ENCODE data around the gene ZBED4. TPM values are rescaled to one million over a fixed set of nuclear protein-coding genes. Genes with fewer than 3 reads are reported as not detected.

The ZBED4 gene
- total and polyA plus RNA-seq, 2 experiments from 2014 or later, result 8.5 to 31.9 TPM

DNA sequence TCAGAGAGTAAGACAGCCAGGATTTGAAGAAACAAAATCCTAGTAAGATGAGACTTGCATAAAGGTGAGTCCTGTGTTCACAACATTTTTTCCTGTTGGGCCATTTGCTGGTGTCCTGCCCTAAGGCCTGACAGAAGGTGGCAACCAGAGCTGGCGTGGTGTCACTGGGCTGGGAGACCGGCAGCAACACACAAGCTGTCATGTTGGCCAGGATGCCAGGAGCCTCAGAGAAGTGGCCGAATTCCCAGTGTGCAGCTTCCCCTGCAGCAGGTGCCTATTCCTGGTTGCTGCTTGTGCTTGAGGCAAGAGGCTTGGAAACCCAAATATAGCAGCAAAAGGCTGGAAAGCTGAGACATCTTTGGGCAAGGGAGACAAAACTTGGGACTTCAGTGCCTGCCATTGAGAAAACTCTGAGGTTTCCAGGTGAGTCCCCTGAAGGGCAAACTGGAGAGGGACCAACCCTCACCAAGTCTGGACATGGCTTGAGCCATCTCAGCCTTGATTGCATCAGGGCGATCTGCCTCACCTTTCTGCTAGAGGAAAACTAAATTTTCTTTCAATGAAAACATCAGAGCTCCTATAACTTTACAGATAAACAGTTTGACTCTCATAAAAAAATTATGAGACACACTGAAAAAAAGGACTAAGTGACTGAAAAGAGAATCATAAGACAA, 38.7 kb downstream of the ZBED4 start:
- Histone ChIP-seq H3K27me3 (ENCODE audit: insufficient read depth) (no peaks in the 10 kb centered on the region), H3F3A (replicated peaks; ENCODE audit: low read depth) (no peaks in the 10 kb centered on the region), H3K4me2 (no peak overlapping the region), H3K9me2 (ENCODE audit: insufficient read depth) (0 out of 2 replicates have a peak, but pooled peaks cover 4% of the 10 kb centered on the region), H2AFZ (no peak overlapping the region), H3K4me1 (ENCODE audit: insufficient read depth) (no peaks in the 10 kb centered on the region), H4K20me1 (replicated peaks; ENCODE audit: insufficient read depth) (no peaks in the 10 kb centered on the region; the same call in 1 of the 2 replicates), H3K27ac (ENCODE audit: low read depth) (no peak overlapping the region), H3K36me3 (ENCODE audit: insufficient read depth) (peaks cover 4% of the 10 kb centered on the region), H3K4me3 (no peak overlapping the region), H3K79me2 (replicated peaks; ENCODE audit: insufficient read depth) (0 out of 2 replicates have a peak, but pooled peaks cover 9% of the 10 kb centered on the region)
- DNase-seq (ENCODE audit: low spot score), result no peak
- ATAC-seq, result no peak
- H3K4me1 Mint-ChIP-seq, result no peaks in the 10 kb centered on the region
- H3K36me3 Mint-ChIP-seq (ENCODE audit: low read depth), result peaks cover 80% of the 10 kb centered on the region
- H3K4me3 Mint-ChIP-seq, result no peak overlapping the region
- H3K27ac Mint-ChIP-seq, result no peak overlapping the region
- TF ChIP-seq ZNF114 (CRISPR knock-in tag; IDR thresholded peaks at IDR 0.05), result no peak
- no peak for TF ChIP-seq JUNB (IDR thresholded peaks at IDR 0.05; ENCODE audit: unreplicated experiment)
- TF ChIP-seq ZNF331 (CRISPR knock-in tag; IDR thresholded peaks at IDR 0.05; ENCODE audit: low read depth), result no peak
- no peak for TF ChIP-seq CREB1 (CRISPR knock-in tag; IDR thresholded peaks at IDR 0.05; ENCODE audit: low read depth)
- TF ChIP-seq, protein P1, sequence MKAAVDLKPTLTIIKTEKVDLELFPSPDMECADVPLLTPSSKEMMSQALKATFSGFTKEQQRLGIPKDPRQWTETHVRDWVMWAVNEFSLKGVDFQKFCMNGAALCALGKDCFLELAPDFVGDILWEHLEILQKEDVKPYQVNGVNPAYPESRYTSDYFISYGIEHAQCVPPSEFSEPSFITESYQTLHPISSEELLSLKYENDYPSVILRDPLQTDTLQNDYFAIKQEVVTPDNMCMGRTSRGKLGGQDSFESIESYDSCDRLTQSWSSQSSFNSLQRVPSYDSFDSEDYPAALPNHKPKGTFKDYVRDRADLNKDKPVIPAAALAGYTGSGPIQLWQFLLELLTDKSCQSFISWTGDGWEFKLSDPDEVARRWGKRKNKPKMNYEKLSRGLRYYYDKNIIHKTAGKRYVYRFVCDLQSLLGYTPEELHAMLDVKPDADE (IDR thresholded peaks at IDR 0.05), result no peak
- TF ChIP-seq, protein P2, sequence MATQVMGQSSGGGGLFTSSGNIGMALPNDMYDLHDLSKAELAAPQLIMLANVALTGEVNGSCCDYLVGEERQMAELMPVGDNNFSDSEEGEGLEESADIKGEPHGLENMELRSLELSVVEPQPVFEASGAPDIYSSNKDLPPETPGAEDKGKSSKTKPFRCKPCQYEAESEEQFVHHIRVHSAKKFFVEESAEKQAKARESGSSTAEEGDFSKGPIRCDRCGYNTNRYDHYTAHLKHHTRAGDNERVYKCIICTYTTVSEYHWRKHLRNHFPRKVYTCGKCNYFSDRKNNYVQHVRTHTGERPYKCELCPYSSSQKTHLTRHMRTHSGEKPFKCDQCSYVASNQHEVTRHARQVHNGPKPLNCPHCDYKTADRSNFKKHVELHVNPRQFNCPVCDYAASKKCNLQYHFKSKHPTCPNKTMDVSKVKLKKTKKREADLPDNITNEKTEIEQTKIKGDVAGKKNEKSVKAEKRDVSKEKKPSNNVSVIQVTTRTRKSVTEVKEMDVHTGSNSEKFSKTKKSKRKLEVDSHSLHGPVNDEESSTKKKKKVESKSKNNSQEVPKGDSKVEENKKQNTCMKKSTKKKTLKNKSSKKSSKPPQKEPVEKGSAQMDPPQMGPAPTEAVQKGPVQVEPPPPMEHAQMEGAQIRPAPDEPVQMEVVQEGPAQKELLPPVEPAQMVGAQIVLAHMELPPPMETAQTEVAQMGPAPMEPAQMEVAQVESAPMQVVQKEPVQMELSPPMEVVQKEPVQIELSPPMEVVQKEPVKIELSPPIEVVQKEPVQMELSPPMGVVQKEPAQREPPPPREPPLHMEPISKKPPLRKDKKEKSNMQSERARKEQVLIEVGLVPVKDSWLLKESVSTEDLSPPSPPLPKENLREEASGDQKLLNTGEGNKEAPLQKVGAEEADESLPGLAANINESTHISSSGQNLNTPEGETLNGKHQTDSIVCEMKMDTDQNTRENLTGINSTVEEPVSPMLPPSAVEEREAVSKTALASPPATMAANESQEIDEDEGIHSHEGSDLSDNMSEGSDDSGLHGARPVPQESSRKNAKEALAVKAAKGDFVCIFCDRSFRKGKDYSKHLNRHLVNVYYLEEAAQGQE (IDR thresholded peaks at IDR 0.05; ENCODE audit: unreplicated experiment), result no peak
- TF ChIP-seq, protein P3, sequence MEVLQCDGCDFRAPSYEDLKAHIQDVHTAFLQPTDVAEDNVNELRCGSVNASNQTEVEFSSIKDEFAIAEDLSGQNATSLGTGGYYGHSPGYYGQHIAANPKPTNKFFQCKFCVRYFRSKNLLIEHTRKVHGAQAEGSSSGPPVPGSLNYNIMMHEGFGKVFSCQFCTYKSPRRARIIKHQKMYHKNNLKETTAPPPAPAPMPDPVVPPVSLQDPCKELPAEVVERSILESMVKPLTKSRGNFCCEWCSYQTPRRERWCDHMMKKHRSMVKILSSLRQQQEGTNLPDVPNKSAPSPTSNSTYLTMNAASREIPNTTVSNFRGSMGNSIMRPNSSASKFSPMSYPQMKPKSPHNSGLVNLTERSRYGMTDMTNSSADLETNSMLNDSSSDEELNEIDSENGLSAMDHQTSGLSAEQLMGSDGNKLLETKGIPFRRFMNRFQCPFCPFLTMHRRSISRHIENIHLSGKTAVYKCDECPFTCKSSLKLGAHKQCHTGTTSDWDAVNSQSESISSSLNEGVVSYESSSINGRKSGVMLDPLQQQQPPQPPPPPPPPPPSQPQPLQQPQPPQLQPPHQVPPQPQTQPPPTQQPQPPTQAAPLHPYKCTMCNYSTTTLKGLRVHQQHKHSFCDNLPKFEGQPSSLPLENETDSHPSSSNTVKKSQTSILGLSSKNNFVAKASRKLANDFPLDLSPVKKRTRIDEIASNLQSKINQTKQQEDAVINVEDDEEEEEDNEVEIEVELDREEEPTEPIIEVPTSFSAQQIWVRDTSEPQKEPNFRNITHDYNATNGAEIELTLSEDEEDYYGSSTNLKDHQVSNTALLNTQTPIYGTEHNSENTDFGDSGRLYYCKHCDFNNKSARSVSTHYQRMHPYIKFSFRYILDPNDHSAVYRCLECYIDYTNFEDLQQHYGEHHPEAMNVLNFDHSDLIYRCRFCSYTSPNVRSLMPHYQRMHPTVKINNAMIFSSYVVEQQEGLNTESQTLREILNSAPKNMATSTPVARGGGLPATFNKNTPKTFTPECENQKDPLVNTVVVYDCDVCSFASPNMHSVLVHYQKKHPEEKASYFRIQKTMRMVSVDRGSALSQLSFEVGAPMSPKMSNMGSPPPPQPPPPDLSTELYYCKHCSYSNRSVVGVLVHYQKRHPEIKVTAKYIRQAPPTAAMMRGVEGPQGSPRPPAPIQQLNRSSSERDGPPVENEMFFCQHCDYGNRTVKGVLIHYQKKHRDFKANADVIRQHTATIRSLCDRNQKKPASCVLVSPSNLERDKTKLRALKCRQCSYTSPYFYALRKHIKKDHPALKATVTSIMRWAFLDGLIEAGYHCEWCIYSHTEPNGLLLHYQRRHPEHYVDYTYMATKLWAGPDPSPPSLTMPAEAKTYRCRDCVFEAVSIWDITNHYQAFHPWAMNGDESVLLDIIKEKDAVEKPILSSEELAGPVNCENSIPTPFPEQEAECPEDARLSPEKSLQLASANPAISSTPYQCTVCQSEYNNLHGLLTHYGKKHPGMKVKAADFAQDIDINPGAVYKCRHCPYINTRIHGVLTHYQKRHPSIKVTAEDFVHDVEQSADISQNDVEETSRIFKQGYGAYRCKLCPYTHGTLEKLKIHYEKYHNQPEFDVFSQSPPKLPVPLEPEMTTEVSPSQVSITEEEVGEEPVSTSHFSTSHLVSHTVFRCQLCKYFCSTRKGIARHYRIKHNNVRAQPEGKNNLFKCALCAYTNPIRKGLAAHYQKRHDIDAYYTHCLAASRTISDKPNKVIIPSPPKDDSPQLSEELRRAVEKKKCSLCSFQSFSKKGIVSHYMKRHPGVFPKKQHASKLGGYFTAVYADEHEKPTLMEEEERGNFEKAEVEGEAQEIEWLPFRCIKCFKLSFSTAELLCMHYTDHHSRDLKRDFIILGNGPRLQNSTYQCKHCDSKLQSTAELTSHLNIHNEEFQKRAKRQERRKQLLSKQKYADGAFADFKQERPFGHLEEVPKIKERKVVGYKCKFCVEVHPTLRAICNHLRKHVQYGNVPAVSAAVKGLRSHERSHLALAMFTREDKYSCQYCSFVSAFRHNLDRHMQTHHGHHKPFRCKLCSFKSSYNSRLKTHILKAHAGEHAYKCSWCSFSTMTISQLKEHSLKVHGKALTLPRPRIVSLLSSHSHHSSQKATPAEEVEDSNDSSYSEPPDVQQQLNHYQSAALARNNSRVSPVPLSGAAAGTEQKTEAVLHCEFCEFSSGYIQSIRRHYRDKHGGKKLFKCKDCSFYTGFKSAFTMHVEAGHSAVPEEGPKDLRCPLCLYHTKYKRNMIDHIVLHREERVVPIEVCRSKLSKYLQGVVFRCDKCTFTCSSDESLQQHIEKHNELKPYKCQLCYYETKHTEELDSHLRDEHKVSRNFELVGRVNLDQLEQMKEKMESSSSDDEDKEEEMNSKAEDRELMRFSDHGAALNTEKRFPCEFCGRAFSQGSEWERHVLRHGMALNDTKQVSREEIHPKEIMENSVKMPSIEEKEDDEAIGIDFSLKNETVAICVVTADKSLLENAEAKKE (CRISPR knock-in tag; IDR thresholded peaks at IDR 0.05), result no peak
- TF ChIP-seq STAT1 (IDR thresholded peaks at IDR 0.05; ENCODE audit: unreplicated experiment), result no peak
- TF ChIP-seq NANOG (IDR thresholded peaks at IDR 0.05; ENCODE audit: borderline replicate concordance), result no peak
- TF ChIP-seq, protein P4, sequence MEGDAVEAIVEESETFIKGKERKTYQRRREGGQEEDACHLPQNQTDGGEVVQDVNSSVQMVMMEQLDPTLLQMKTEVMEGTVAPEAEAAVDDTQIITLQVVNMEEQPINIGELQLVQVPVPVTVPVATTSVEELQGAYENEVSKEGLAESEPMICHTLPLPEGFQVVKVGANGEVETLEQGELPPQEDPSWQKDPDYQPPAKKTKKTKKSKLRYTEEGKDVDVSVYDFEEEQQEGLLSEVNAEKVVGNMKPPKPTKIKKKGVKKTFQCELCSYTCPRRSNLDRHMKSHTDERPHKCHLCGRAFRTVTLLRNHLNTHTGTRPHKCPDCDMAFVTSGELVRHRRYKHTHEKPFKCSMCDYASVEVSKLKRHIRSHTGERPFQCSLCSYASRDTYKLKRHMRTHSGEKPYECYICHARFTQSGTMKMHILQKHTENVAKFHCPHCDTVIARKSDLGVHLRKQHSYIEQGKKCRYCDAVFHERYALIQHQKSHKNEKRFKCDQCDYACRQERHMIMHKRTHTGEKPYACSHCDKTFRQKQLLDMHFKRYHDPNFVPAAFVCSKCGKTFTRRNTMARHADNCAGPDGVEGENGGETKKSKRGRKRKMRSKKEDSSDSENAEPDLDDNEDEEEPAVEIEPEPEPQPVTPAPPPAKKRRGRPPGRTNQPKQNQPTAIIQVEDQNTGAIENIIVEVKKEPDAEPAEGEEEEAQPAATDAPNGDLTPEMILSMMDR (conservative IDR thresholded peaks at IDR 0.05; ENCODE audit: low read depth in 2 of 2), result no peak
- H3K27me3 Mint-ChIP-seq (ENCODE audit: insufficient read depth, low read depth, poor library complexity), result peaks cover 5% of the 10 kb centered on the region
- peaks cover 38% of the 10 kb centered on the region for H3K9me3 Mint-ChIP-seq
